GM23338 (cell line): Measurements from ENCODE around the gene LITAF. TPM values are rescaled to one million over a fixed set of nuclear protein-coding genes. Genes with fewer than 3 reads are reported as not detected.
A peak's percentile ranks its signal among the peaks of the same experiment; 100 is the strongest.

ENCODE experiments used
- ATAC-seq: fragments of 200-7000 bp; cut with Tn5 transposase; 3 replicates; pipeline ENCODE4 v1.9.1; 2020
- DNase-seq: peaks from one replicate; pipeline ENCODE4 v3.0.0-alpha.2; 2015; ENCODE audit warnings: low spot score
- H2AFZ ChIP-seq: fragments of 200-600 bp; sonication (generic); 2 replicates; pipeline ENCODE4 v1.8.0; 2016; ENCODE audit warnings: antibody characterized with exemption, mild to moderate bottlenecking, moderate library complexity
- H3F3A ChIP-seq: fragments of 200-600 bp; sonication (generic); replicated peaks from 2 replicates; pipeline ENCODE4 v1.8.0; 2017; ENCODE audit warnings: antibody characterized with exemption, mixed run types, low read depth
- H3K27ac ChIP-seq: fragments of 200-600 bp; sonication (generic); 2 replicates; pipeline ENCODE4 v1.6.1; 2016; ENCODE audit warnings: low read depth
- H3K27me3 ChIP-seq: fragments of 200-600 bp; sonication (generic); 2 replicates; pipeline ENCODE4 v1.8.0; 2016; ENCODE audit warnings: mild to moderate bottlenecking, mixed run types, moderate library complexity; ENCODE audit not compliant: insufficient read depth
- H3K36me3 ChIP-seq: fragments of 200-600 bp; sonication (generic); 2 replicates; pipeline ENCODE4 v1.8.0; 2016; ENCODE audit warnings: mild to moderate bottlenecking; ENCODE audit not compliant: insufficient read depth
- H3K4me1 ChIP-seq: fragments of 200-600 bp; sonication (generic); 2 replicates; pipeline ENCODE4 v1.8.0; 2016; ENCODE audit warnings: mild to moderate bottlenecking, moderate library complexity; ENCODE audit not compliant: insufficient read depth
- H3K4me2 ChIP-seq: fragments of 200-600 bp; sonication (generic); 2 replicates; pipeline ENCODE4 v1.7.1; 2017; ENCODE audit warnings: mixed run types
- H3K4me3 ChIP-seq: fragments of 200-600 bp; sonication (generic); 2 replicates; pipeline ENCODE4 v1.6.1; 2016; ENCODE audit warnings: mixed run types
- H3K79me2 ChIP-seq: fragments of 200-600 bp; sonication (generic); replicated peaks from 2 replicates; pipeline ENCODE4 v1.8.0; 2017; ENCODE audit warnings: mild to moderate bottlenecking; ENCODE audit not compliant: insufficient read depth
- H3K9me2 ChIP-seq: fragments of 200-600 bp; sonication (generic); 2 replicates; pipeline ENCODE4 v1.8.0; 2017; ENCODE audit not compliant: insufficient read depth
- H4K20me1 ChIP-seq: fragments of 200-600 bp; sonication (generic); replicated peaks from 2 replicates; pipeline ENCODE4 v1.8.0; 2017; ENCODE audit warnings: mild to moderate bottlenecking; ENCODE audit not compliant: insufficient read depth
- H3K27ac Mint-ChIP-seq: 2 replicates; pipeline ENCODE4 v1.8.0; 2020; ENCODE audit warnings: inconsistent platforms, mild to moderate bottlenecking, moderate library complexity, mixed read lengths
- H3K27me3 Mint-ChIP-seq: 3 replicates; pipeline ENCODE4 v1.8.0; 2022; ENCODE audit warnings: low read depth, mild to moderate bottlenecking, moderate library complexity, mixed read lengths, inconsistent platforms; ENCODE audit not compliant: insufficient read depth, poor library complexity
- H3K36me3 Mint-ChIP-seq: 3 replicates; pipeline ENCODE4 v1.8.0; 2021; ENCODE audit warnings: low read depth, mild to moderate bottlenecking, inconsistent platforms, moderate library complexity, mixed read lengths
- H3K4me1 Mint-ChIP-seq: 3 replicates; pipeline ENCODE4 v1.8.0; 2020; ENCODE audit warnings: mild to moderate bottlenecking, inconsistent platforms, mixed read lengths
- H3K4me3 Mint-ChIP-seq: 3 replicates; pipeline ENCODE4 v1.8.0; 2021; ENCODE audit warnings: moderate library complexity, mild to moderate bottlenecking, inconsistent platforms, mixed read lengths
- H3K9me3 Mint-ChIP-seq: 3 replicates; pipeline ENCODE4 v1.8.0; 2020; ENCODE audit warnings: moderate library complexity, mild to moderate bottlenecking, inconsistent platforms, mixed read lengths
- CREB1 ChIP-seq: fragments of 250-450 bp; sonication (Bioruptor Pico); IDR thresholded peaks from 2 replicates; pipeline ENCODE4 v1.5.0; 2020; ENCODE audit warnings: low read depth, mild to moderate bottlenecking, moderate library complexity
- EZH2 ChIP-seq: fragments of 200-600 bp; sonication (generic); IDR thresholded peaks from one replicate; pipeline ENCODE4 v1.8.0; 2017; ENCODE audit warnings: antibody characterized with exemption, mild to moderate bottlenecking, low read depth; ENCODE audit not compliant: unreplicated experiment
- JUNB ChIP-seq: IDR thresholded peaks from one replicate; pipeline ENCODE4 v1.6.1; 2016; ENCODE audit warnings: antibody characterized with exemption; ENCODE audit not compliant: unreplicated experiment
- NANOG ChIP-seq: IDR thresholded peaks from 2 replicates; pipeline ENCODE4 v1.6.1; 2016; ENCODE audit warnings: antibody characterized with exemption, borderline replicate concordance
- REST ChIP-seq: IDR thresholded peaks from one replicate; pipeline ENCODE4 v1.6.1; 2018; ENCODE audit warnings: antibody characterized with exemption; ENCODE audit not compliant: unreplicated experiment
- STAT1 ChIP-seq: IDR thresholded peaks from one replicate; pipeline ENCODE4 v1.6.1; 2016; ENCODE audit warnings: antibody characterized with exemption; ENCODE audit not compliant: unreplicated experiment
- ZNF331 ChIP-seq: fragments of 250-450 bp; sonication (Bioruptor Pico); IDR thresholded peaks from 2 replicates; pipeline ENCODE4 v1.5.0; 2020; ENCODE audit warnings: low read depth, mild to moderate bottlenecking, moderate library complexity
- ZNF462 ChIP-seq: fragments of 250-450 bp; sonication (Bioruptor Pico); IDR thresholded peaks from 2 replicates; pipeline ENCODE4 v1.5.0; 2020; ENCODE audit warnings: mild to moderate bottlenecking, moderate library complexity
- polyA plus RNA-seq: library from polyadenylated mRNA; unstranded; fragments of >200 nt; fragmentation: Nextera tagmentation; extraction: Ambion mirVana; gene quantifications from 2 replicates; pipeline ENCODE4 v1.2.1, GENCODE V29; 2016
- total RNA-seq: library from RNA; depleted of rRNA; stranded (reverse); fragments of >200 nt; shearing (Covaris generic); gene quantifications from 2 replicates; pipeline ENCODE4 v1.2.3, GENCODE V29; 2014

The LITAF gene
- total and polyA plus RNA-seq, 2 experiments from 2014 or later = 131 to 158 TPM

- Mint-ChIP-seq H3K36me3 (no peaks in the 10 kb centered on the region), H3K27ac (no peak overlapping the region), H3K9me3 (no peaks in the 10 kb centered on the region), H3K4me3 (no peak overlapping the region), H3K27me3 (peaks cover 7% of the 10 kb centered on the region), H3K4me1 (peaks cover 15% of the 10 kb centered on the region)
- peaks cover 2% of the 10 kb centered on the region; the same call in 1 of the 2 replicates for H3K4me1 ChIP-seq
- ATAC-seq = no peak
- H4K20me1 ChIP-seq = no peaks in the 10 kb centered on the region
- H3K4me2 ChIP-seq = no peak overlapping the region
- H3K27me3 ChIP-seq = no peaks in the 10 kb centered on the region
- H3K27ac ChIP-seq = no peak overlapping the region
- no peak overlapping the region for H3K4me3 ChIP-seq
- no peaks in the 10 kb centered on the region for H3F3A ChIP-seq
- no peaks in the 10 kb centered on the region for H3K9me2 ChIP-seq
- H2AFZ ChIP-seq = 0 out of 2 replicates have a peak overlapping the region, but pooled peaks have one; percentile 14
- H3K79me2 ChIP-seq = no peaks in the 10 kb centered on the region
- no peak for TF ChIP-seq ZNF331 (CRISPR knock-in tag)
- no peaks in the 10 kb centered on the region for H3K36me3 ChIP-seq
- DNase-seq = no peak
Measured at GRCh38 chr16:11517961-11518360, 68.8 kb downstream of the LITAF start.

GRCh38 chr16:11515540-11516430 is 70.9 kb downstream of the LITAF start:
- peaks cover 15% of the 10 kb centered on the region for H3K4me1 Mint-ChIP-seq
- no peak overlapping the region for H3K4me2 ChIP-seq
- no peak overlapping the region for H3K4me3 ChIP-seq
- no peaks in the 10 kb centered on the region for H3K36me3 Mint-ChIP-seq
- H3K9me3 Mint-ChIP-seq = no peaks in the 10 kb centered on the region
- H3K4me3 Mint-ChIP-seq = no peak overlapping the region
- H3K9me2 ChIP-seq = no peaks in the 10 kb centered on the region
- DNase-seq = no peak
- no peaks in the 10 kb centered on the region for H3K36me3 ChIP-seq
- no peak for TF ChIP-seq ZNF462 (CRISPR knock-in tag)
- no peak for TF ChIP-seq EZH2
- no peak for TF ChIP-seq CREB1
- TF ChIP-seq REST = no peak
- TF ChIP-seq STAT1 = no peak
- TF ChIP-seq NANOG = no peak
- TF ChIP-seq JUNB = no peak
- no peaks in the 10 kb centered on the region for H3K79me2 ChIP-seq
- no peak overlapping the region for H3K27ac Mint-ChIP-seq
- no peak overlapping the region for H3K27ac ChIP-seq
- no peaks in the 10 kb centered on the region for H3F3A ChIP-seq
- H3K27me3 Mint-ChIP-seq = peaks cover 7% of the 10 kb centered on the region
- H3K27me3 ChIP-seq = no peaks in the 10 kb centered on the region
- ATAC-seq = peak; percentile 47; the same call in 2 of the 3 replicates
- H4K20me1 ChIP-seq = no peaks in the 10 kb centered on the region
- no peaks in the 10 kb centered on the region for H3K4me1 ChIP-seq
- H2AFZ ChIP-seq = no peak overlapping the region
